ENCODE measurements around the gene PDCD6IP.
A peak's percentile ranks its signal among the peaks of the same experiment; 100 is the strongest.
"Not testable (repeated sequence)": the region's sequence is repeated elsewhere in the genome, so short reads cannot be mapped to it uniquely, and the experiment has no call there.

The PDCD6IP gene

GRCh38 chr3:33823821-33824220 is 25.4 kb downstream of the PDCD6IP start:
- H3K27ac Mint-ChIP-seq: no peak overlapping the region
- no peaks in the 10 kb centered on the region for H3K9me3 Mint-ChIP-seq
- H3K36me3 Mint-ChIP-seq: peaks cover 17% of the 10 kb centered on the region
- H3K4me3 Mint-ChIP-seq: no peak overlapping the region
- H3K4me1 Mint-ChIP-seq: peaks cover 23% of the 10 kb centered on the region
- no peaks in the 10 kb centered on the region for H3K27me3 Mint-ChIP-seq

- Mint-ChIP-seq H3K4me1 (peaks cover 21% of the 10 kb centered on the region), H3K36me3 (peaks cover 16% of the 10 kb centered on the region), H3K27me3 (no peaks in the 10 kb centered on the region), H3K27ac (no peak overlapping the region), H3K9me3 (no peaks in the 10 kb centered on the region), H3K4me3 (no peak overlapping the region)
Measured at GRCh38 chr3:33825111-33825510, 26.7 kb downstream of the PDCD6IP start.

GRCh38 chr3:33826206-33826605 is 27.8 kb downstream of the PDCD6IP start:
- H3K9me3 Mint-ChIP-seq: no peaks in the 10 kb centered on the region
- no peak overlapping the region for H3K4me3 Mint-ChIP-seq
- no peak overlapping the region for H3K27ac Mint-ChIP-seq
- peaks cover 22% of the 10 kb centered on the region for H3K36me3 Mint-ChIP-seq
- no peaks in the 10 kb centered on the region for H3K27me3 Mint-ChIP-seq
- H3K4me1 Mint-ChIP-seq: peaks cover 28% of the 10 kb centered on the region

- Mint-ChIP-seq H3K36me3 (peaks cover 21% of the 10 kb centered on the region), H3K27me3 (no peaks in the 10 kb centered on the region), H3K4me3 (no peak overlapping the region), H3K9me3 (no peaks in the 10 kb centered on the region), H3K27ac (no peak overlapping the region), H3K4me1 (peaks cover 30% of the 10 kb centered on the region)
Measured at GRCh38 chr3:33826688-33827087, 28.3 kb downstream of the PDCD6IP start.

- Mint-ChIP-seq H3K27ac (no peak overlapping the region), H3K9me3 (no peaks in the 10 kb centered on the region), H3K36me3 (peaks cover 27% of the 10 kb centered on the region)
Measured at GRCh38 chr3:33829720-33830119, 31.3 kb downstream of the PDCD6IP start.

GRCh38 chr3:33831053-33831452 is 32.6 kb downstream of the PDCD6IP start:
- H3K4me3 Mint-ChIP-seq: no peak overlapping the region
- no peaks in the 10 kb centered on the region for H3K9me3 Mint-ChIP-seq
- H3K36me3 Mint-ChIP-seq: peaks cover 34% of the 10 kb centered on the region
- H3K27me3 Mint-ChIP-seq: no peaks in the 10 kb centered on the region
- H3K27ac Mint-ChIP-seq: peak overlapping the region; percentile 6
- H3K4me1 Mint-ChIP-seq: peaks cover 43% of the 10 kb centered on the region

More at GRCh38 chr3:33829720-33830119, 31.3 kb downstream of the PDCD6IP start:
- peaks cover 48% of the 10 kb centered on the region for H3K4me1 Mint-ChIP-seq
- H3K27me3 Mint-ChIP-seq: no peaks in the 10 kb centered on the region
- H3K4me3 Mint-ChIP-seq: no peak overlapping the region

- Mint-ChIP-seq H3K27me3 (no peaks in the 10 kb centered on the region), H3K36me3 (peaks cover 47% of the 10 kb centered on the region), H3K4me1 (peaks cover 41% of the 10 kb centered on the region), H3K9me3 (no peaks in the 10 kb centered on the region), H3K4me3 (no peak overlapping the region), H3K27ac (peak overlapping the region; percentile 71)
Measured at GRCh38 chr3:33833408-33834095, 35.1 kb downstream of the PDCD6IP start.

GRCh38 chr3:33834096-33834453 is 35.6 kb downstream of the PDCD6IP start:
- peaks cover 47% of the 10 kb centered on the region for H3K36me3 Mint-ChIP-seq
- no peaks in the 10 kb centered on the region for H3K27me3 Mint-ChIP-seq
- H3K9me3 Mint-ChIP-seq: no peaks in the 10 kb centered on the region
- H3K27ac Mint-ChIP-seq: peak overlapping the region; percentile 52
- H3K4me1 Mint-ChIP-seq: peaks cover 39% of the 10 kb centered on the region
- H3K4me3 Mint-ChIP-seq: no peak overlapping the region

GRCh38 chr3:33837182-33837581 is 38.8 kb downstream of the PDCD6IP start:
- H3K9me3 Mint-ChIP-seq, H3K4me3 Mint-ChIP-seq, H3K27me3 Mint-ChIP-seq, H3K27ac Mint-ChIP-seq: not testable (repeated sequence)
- H3K36me3 Mint-ChIP-seq: peaks cover 39% of the 10 kb centered on the region
- H3K4me1 Mint-ChIP-seq: peaks cover 17% of the 10 kb centered on the region

- Mint-ChIP-seq H3K36me3 (peaks cover 32% of the 10 kb centered on the region), H3K4me3 (no peak overlapping the region), H3K27me3 (no peaks in the 10 kb centered on the region), H3K9me3 (no peaks in the 10 kb centered on the region), H3K27ac (no peak overlapping the region), H3K4me1 (no peaks in the 10 kb centered on the region)
Measured at GRCh38 chr3:33839283-33839682, 40.9 kb downstream of the PDCD6IP start.

GRCh38 chr3:33840179-33840578 is 41.7 kb downstream of the PDCD6IP start:
- Mint-ChIP-seq H3K36me3 (peaks cover 30% of the 10 kb centered on the region), H3K27me3 (no peaks in the 10 kb centered on the region), H3K4me3 (no peak overlapping the region), H3K27ac (no peak overlapping the region), H3K4me1 (peaks cover 1% of the 10 kb centered on the region), H3K9me3 (no peaks in the 10 kb centered on the region)

GRCh38 chr3:33848624-33849347 is 50.4 kb downstream of the PDCD6IP start:
- peaks cover 64% of the 10 kb centered on the region for H3K4me1 Mint-ChIP-seq
- peak overlapping the region; percentile 67 for H3K27ac Mint-ChIP-seq
- H3K4me3 Mint-ChIP-seq: peak overlapping the region; percentile 33
- H3K36me3 Mint-ChIP-seq: peaks cover 17% of the 10 kb centered on the region
- H3K9me3 Mint-ChIP-seq: no peaks in the 10 kb centered on the region
- no peaks in the 10 kb centered on the region for H3K27me3 Mint-ChIP-seq

- H3K4me3 Mint-ChIP-seq: peak overlapping the region; percentile 59
- not testable (repeated sequence) for H3K27me3 Mint-ChIP-seq, H3K9me3 Mint-ChIP-seq
- peaks cover 75% of the 10 kb centered on the region for H3K4me1 Mint-ChIP-seq
- peaks cover 26% of the 10 kb centered on the region for H3K36me3 Mint-ChIP-seq
- H3K27ac Mint-ChIP-seq: peak overlapping the region; percentile 81
Measured at GRCh38 chr3:33850599-33850998, 52.2 kb downstream of the PDCD6IP start.

GRCh38 chr3:33855407-33855806 is 57.0 kb downstream of the PDCD6IP start:
- not testable (repeated sequence) for H3K27me3 Mint-ChIP-seq, H3K9me3 Mint-ChIP-seq
- peak overlapping the region; percentile 68 for H3K4me3 Mint-ChIP-seq
- H3K27ac Mint-ChIP-seq: peak overlapping the region; percentile 81
- H3K4me1 Mint-ChIP-seq: peaks cover 38% of the 10 kb centered on the region
- peaks cover 35% of the 10 kb centered on the region for H3K36me3 Mint-ChIP-seq

GRCh38 chr3:33855884-33856546 is 57.6 kb downstream of the PDCD6IP start:
- H3K4me3 Mint-ChIP-seq: peak overlapping the region; percentile 68
- H3K27ac Mint-ChIP-seq: peak overlapping the region; percentile 81
- H3K4me1 Mint-ChIP-seq: peaks cover 32% of the 10 kb centered on the region
- H3K9me3 Mint-ChIP-seq: no peaks in the 10 kb centered on the region
- peaks cover 32% of the 10 kb centered on the region for H3K36me3 Mint-ChIP-seq
- no peaks in the 10 kb centered on the region for H3K27me3 Mint-ChIP-seq

- not testable (repeated sequence) for H3K27ac Mint-ChIP-seq, H3K4me3 Mint-ChIP-seq, H3K9me3 Mint-ChIP-seq, H3K27me3 Mint-ChIP-seq
- Mint-ChIP-seq H3K36me3 (peaks cover 27% of the 10 kb centered on the region), H3K4me1 (peaks cover 25% of the 10 kb centered on the region)
Measured at GRCh38 chr3:33857701-33858100, 59.3 kb downstream of the PDCD6IP start.

All from activated naive CD4-positive, alpha-beta T cell treated with anti-CD3 and anti-CD28 coated beads, Interleukin-2, amount 50 U/mL, for 24 hours (primary cell).